ENCODE data around the gene ARHGEF28.

Gene ARHGEF28

DNA sequence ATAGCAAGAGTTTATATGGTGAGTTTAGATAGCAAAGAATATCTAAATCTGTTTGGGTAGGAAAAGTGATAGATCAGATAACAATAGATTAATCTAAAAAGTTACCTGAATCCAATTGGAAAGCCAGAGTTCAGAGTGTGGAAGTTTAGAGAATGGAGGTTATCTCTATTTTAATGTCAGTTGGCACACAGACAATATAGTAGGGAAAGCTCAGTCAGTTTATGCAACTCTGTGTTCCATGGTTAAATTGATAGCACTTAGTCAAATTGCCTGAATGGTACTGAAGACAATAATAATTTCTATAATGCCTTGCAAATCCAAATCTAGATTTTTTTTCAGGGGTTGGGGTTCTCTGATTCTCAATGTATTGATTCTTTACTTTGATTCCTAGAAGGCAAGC, 77.0 kb downstream of the ARHGEF28 start:
- TF ChIP-seq, protein P1, sequence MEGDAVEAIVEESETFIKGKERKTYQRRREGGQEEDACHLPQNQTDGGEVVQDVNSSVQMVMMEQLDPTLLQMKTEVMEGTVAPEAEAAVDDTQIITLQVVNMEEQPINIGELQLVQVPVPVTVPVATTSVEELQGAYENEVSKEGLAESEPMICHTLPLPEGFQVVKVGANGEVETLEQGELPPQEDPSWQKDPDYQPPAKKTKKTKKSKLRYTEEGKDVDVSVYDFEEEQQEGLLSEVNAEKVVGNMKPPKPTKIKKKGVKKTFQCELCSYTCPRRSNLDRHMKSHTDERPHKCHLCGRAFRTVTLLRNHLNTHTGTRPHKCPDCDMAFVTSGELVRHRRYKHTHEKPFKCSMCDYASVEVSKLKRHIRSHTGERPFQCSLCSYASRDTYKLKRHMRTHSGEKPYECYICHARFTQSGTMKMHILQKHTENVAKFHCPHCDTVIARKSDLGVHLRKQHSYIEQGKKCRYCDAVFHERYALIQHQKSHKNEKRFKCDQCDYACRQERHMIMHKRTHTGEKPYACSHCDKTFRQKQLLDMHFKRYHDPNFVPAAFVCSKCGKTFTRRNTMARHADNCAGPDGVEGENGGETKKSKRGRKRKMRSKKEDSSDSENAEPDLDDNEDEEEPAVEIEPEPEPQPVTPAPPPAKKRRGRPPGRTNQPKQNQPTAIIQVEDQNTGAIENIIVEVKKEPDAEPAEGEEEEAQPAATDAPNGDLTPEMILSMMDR (IDR thresholded peaks at IDR 0.05): no peak
- no peak for DNase-seq (ENCODE audit: low spot score)
- no peak overlapping the region for H3K27ac ChIP-seq
- H3K4me3 ChIP-seq: no peak overlapping the region

DNA sequence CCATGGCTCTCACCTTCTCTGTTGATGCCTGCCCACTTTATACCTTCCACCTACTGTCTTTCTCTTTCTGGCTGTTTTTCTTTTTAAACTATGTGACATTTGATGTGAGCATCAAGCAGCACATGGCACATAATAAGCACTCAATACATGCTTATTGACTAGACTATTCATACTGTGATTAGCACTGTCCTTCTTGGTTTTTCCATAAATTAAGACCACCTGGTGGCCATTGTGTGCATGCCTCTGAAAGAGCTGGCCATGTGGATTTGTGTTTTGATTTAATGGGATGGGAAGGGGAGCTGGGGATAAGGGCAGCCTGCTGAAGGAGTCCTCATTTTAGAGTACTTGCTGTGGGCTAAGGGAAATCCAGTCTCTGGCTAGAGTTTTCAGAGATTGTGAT, 79.4 kb downstream of the ARHGEF28 start:
- no peak overlapping the region for H3K4me3 ChIP-seq
- DNase-seq (ENCODE audit: low spot score): no peak
- TF ChIP-seq, protein P1 (IDR thresholded peaks at IDR 0.05): no peak

DNA sequence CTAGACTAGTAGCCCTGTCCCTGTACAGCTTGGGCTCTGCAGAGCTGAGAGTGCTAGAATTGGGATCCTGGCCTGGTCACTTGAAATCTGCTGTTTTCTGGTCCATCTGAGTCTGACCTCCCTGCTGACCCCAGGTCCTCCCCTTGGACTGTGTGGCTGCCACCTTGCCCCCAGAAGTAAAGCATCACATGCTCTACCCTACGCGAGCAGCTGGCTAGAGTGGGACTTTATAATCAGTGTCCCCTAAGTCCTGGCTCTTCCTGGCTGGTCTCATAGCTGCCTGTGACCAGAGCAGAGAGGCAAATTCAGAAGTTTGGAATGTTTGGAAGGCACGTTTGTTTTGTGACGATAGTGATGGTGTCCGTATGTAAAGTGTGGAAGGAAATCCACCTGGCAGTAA, 81.0 kb downstream of the ARHGEF28 start:
- Histone ChIP-seq H3K4me3 (no peak overlapping the region), H3K27ac (peak overlapping the region; percentile 21 to 82)
- TF ChIP-seq, protein P1 (IDR thresholded peaks at IDR 0.05): no peak
- no peak for DNase-seq (ENCODE audit: low spot score)

More for the DNA sequence above, 79.4 kb downstream of the ARHGEF28 start:
- no peak overlapping the region for H3K27ac ChIP-seq

DNA sequence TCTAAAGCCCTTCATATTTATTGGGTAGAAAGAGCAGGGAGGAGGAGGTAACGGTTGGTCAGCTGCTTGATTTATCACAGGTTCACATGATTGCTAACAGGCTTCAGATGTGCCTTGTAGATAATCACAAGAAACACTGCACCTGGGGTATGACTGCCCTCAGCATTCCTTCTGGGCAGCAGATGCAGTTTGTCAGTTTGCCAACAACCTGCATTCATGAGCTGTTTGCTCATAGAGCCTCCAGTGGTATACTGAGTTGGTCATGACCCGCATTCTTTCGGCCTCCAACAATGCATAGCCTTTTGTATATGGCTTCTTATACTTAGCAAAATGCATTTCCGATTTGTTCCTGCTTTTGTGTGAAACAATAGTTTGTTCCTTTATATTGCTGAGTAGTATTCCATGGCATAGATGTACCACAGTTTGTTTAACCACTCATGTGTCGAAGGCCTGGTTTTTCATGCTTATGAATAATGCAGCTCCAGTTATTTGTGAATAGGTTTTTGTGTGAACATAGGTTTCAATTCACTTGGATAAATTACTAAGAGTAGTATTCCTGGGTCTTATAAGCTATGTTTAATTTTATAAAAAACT, 83.6 kb downstream of the ARHGEF28 start:
- TF ChIP-seq, protein P1 (IDR thresholded peaks at IDR 0.05): no peak
- no peak overlapping the region for H3K4me3 ChIP-seq
- DNase-seq (ENCODE audit: low spot score): no peak
- no peak overlapping the region for H3K27ac ChIP-seq

DNA sequence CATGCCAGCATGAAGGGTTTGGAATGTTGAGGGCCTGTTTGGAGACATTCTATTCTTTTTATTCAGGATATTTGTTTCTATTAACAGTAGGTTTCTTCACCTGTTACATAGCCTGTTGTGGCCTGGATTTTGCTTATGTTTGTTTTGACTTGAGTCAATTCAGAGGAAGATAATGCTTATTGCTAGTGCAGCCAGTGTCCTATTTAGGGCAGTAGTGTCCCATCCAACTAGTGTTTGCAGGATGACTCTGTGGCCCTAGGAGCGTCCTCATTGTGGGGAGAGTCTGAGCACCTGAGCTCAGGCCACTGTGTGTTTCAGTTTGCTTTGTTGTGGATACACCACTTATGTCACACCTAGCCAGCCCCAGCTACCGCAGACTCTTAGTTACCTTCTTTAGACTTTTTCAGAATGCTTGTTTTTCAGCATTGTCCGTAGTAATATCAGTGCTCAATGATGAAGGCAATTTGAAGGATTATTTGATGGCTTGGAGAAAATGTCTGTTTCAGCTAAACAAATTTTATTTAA, 90.3 kb downstream of the ARHGEF28 start:
- DNase-seq (ENCODE audit: low spot score): no peak
- TF ChIP-seq, protein P1 (IDR thresholded peaks at IDR 0.05): no peak
- H3K4me3 ChIP-seq: no peak overlapping the region
- no peak overlapping the region for H3K27ac ChIP-seq

DNA sequence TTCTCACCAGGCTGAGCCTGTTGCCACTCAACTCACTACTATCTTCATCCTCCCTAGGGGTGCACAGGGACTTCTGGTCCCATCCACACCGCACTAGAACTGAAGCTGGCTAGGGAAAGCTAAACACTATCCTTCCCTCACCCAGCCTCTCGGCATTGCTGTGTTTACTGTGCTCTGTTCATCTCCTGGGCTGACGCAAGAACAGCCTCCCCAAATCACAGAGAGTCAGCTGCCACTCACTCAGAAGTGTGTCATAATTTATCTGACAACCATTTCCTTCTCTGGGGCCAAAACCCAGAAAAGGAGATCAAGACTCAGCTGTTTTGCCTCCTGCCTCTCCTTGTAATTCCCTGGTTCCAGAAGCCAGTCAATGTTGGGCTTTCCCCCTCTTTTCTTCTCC, 92.8 kb downstream of the ARHGEF28 start:
- no peak for DNase-seq (ENCODE audit: low spot score)
- Histone ChIP-seq H3K4me3 (no peak overlapping the region), H3K27ac (no peak overlapping the region)
- TF ChIP-seq, protein P1 (IDR thresholded peaks at IDR 0.05): no peak

DNA sequence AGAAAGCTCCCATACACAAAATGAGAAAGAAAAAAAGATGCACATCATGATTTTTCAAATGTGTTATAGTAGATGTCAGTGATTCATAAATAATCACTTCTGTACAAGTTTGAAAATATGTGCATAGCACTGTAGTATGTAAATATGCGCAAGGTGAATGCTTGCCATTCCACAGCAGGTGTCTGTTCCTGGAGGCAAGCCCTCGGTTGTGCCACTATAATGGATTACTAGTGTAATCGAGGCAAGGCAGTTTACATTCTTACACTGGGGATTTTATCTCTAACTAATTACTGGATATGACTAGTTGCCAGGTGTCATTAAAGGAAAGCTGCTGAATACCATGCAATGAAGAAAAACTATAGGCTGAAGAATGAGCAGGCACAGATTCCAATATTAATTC, 93.6 kb downstream of the ARHGEF28 start:
- H3K4me3 ChIP-seq: no peak overlapping the region
- no peak overlapping the region for H3K27ac ChIP-seq
- TF ChIP-seq, protein P1 (IDR thresholded peaks at IDR 0.05): no peak
- no peak for DNase-seq (ENCODE audit: low spot score)

Data from coronary artery (tissue), 2 donors.